ENCODE data around the gene COL16A1.

DNA sequence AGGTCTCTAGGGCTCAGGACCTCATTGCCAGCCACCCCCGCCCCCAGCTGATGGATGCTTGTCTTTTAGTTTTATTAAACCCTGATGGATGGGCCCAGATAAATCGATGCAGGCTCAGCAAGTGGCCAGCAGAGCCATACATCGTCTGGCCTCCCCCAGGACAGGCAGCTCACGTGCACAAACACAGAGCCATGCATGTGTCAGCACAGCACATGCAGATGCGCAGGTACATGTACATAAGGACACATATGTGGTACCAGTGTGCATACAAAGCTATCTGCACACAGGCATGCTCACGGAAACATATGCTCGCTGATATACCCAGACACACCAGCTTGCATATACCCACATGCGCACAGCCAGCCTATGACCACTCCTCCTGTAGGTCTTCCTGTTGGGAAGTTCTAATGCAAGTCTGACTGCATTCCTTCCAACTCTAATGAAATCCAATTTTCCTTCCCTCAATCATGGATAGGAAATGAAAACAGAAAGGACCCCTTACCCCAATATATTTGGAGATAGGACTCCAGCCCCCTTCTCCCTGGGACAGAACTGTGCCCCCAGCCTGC is 897 bp downstream of the COL16A1 start:
- TF ChIP-seq EZH2 (IDR thresholded peaks at IDR 0.05; ENCODE audit: borderline replicate concordance), result no peak
- TF ChIP-seq, protein P1, sequence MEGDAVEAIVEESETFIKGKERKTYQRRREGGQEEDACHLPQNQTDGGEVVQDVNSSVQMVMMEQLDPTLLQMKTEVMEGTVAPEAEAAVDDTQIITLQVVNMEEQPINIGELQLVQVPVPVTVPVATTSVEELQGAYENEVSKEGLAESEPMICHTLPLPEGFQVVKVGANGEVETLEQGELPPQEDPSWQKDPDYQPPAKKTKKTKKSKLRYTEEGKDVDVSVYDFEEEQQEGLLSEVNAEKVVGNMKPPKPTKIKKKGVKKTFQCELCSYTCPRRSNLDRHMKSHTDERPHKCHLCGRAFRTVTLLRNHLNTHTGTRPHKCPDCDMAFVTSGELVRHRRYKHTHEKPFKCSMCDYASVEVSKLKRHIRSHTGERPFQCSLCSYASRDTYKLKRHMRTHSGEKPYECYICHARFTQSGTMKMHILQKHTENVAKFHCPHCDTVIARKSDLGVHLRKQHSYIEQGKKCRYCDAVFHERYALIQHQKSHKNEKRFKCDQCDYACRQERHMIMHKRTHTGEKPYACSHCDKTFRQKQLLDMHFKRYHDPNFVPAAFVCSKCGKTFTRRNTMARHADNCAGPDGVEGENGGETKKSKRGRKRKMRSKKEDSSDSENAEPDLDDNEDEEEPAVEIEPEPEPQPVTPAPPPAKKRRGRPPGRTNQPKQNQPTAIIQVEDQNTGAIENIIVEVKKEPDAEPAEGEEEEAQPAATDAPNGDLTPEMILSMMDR (IDR thresholded peaks at IDR 0.05; ENCODE audit: poor library complexity), result no peak

Measured in hepatocyte (in vitro differentiated cells).